Psoas muscle (tissue), 8 donors: ENCODE data around the gene VGLL2. TPM values are rescaled to one million over a fixed set of nuclear protein-coding genes. Genes with fewer than 3 reads are reported as not detected.

Experiments
- ATAC-seq, 4 donors: fragments of 200-7000 bp; cut with Tn5 transposase; one replicate each; pipeline ENCODE4 v1.9.1; 2020; ENCODE audit warnings: moderate library complexity in 3 of 4, mild to moderate bottlenecking in 2 of 4
- DNase-seq, 2 donors: peaks; one replicate each; pipeline ENCODE4 v3.0.0-alpha.2; 2020
- H3K27ac ChIP-seq: fragments of 200-600 bp; one replicate; pipeline ENCODE4 v1.8.0; 2022
- H3K27me3 ChIP-seq, 3 donors: fragments of 200-600 bp in 1 of 3; one replicate each; pipeline versions ENCODE4 v1.6.1 to v1.8.0; 2013 to 2022; ENCODE audit warnings: low read length in 2 of 3, mild to moderate bottlenecking in 2 of 3, moderate library complexity in 1 of 3; ENCODE audit not compliant: insufficient read depth in 3 of 3
- H3K36me3 ChIP-seq, 2 donors: fragments of 200-600 bp in 1 of 2; one replicate each; pipeline versions ENCODE4 v1.6.1 to v1.8.0; 2013 to 2022; ENCODE audit warnings: low read depth in 1 of 2, mild to moderate bottlenecking in 1 of 2, moderate library complexity in 1 of 2; ENCODE audit not compliant: insufficient read depth in 1 of 2
- H3K4me1 ChIP-seq: fragments of 200-600 bp; one replicate; pipeline ENCODE4 v1.8.0; 2022
- H3K4me3 ChIP-seq: fragments of 200-600 bp; one replicate; pipeline ENCODE4 v1.8.0; 2022; ENCODE audit warnings: mild to moderate bottlenecking
- H3K9me3 ChIP-seq: fragments of 200-600 bp; one replicate; pipeline ENCODE4 v1.8.0; 2022
- CTCF ChIP-seq: fragments of 200-600 bp; IDR thresholded peaks from one replicate; pipeline ENCODE4 v1.8.0; 2022; ENCODE audit warnings: antibody characterized with exemption
- WGBS, 3 donors: extraction: QIAGEN DNeasy Blood & Tissue Kit; methylation state at CpG; one replicate each; pipeline versions ENCODE4 v1.1.6 to v1.1.7; 2013; 5-methylcytosine and 5-hydroxymethylcytosine counted together
- intact Hi-C, 2 donors: fragments of 100-400 bp; cut with DNase I; formaldehyde crosslinking; loops; one replicate each; pipeline versions ENCODE4 v1.11.0 to v1.14.2; 2022
- long read RNA-seq, 2 donors: library from polyadenylated mRNA; unstranded; transcript quantifications; one replicate each; pipeline ENCODE4 v2.0.0, GENCODE V29; 2021
- polyA plus RNA-seq, 3 donors: library from polyadenylated mRNA; stranded (reverse); fragments of 200-250 nt; gene quantifications; one replicate each; pipeline ENCODE4 v1.2.3, GENCODE V29; 2013
- total RNA-seq, 4 donors: library from RNA; stranded (reverse); fragmentation: NEBNext Ultra II Directional in 2 of 4; extraction: Animal tissue kit (Norgen Biotek cat#: 25700) in 2 of 4; gene quantifications; one replicate each; pipeline versions ENCODE4 v1.2.1 to v1.2.4, GENCODE V29; 2021 to 2023
- donor health status: healthy with polysubstance abuse.
- donor health status: DM: no; HTN: no; CAD: no; lungs with moderate emphysema.
- donor health status: Bipolar disorder and iron deficiency.
- donor health status: healthy.
- donor health status: DM: yes; HTN: yes; CAD: no.
- donor health status: DM: no; HTN: no; CAD: no.
- donor health status: DM: no; HTN: no; CAD: no.
- donor health status: DM: yes; HTN: yes; CAD: no.

Gene VGLL2
- total RNA-seq (100 to 1,000 TPM in 1 of 4 donors, 10 to 100 TPM in 3; 60.2 to 108 (median 83.4) TPM), polyA plus RNA-seq (10 to 100 TPM; 13.1 to 88.1 (median 27.4) TPM)
- long read RNA-seq, donor 1, transcript VGLL2-201 (4 exons, 2,212 nt): major isoform, 28 of 65 reads
- long read RNA-seq, donor 1, transcript VGLL2-202 (3 exons, 1,709 nt): minor isoform, 8 of 65 reads
- long read RNA-seq, donor 1, partial matches to known transcripts: 25 of 65 reads
- long read RNA-seq, donor 1, other reads (novel, unspliced or antisense): 4 of 65 reads
- long read RNA-seq, donor 2, transcript VGLL2-202 (3 exons, 1,709 nt): minor isoform, 28 of 175 reads
- long read RNA-seq, donor 2, transcript VGLL2-201 (4 exons, 2,212 nt): major isoform, 81 of 175 reads
- long read RNA-seq, donor 2, partial matches to known transcripts: 48 of 175 reads
- long read RNA-seq, donor 2, other reads (novel, unspliced or antisense): 18 of 175 reads

GRCh38 chr6:117265410-117266256 lies at the start of gene VGLL2:
TSS of gene VGLL2 (plus strand) at chr6:117265558. CDS start at chr6:117265764, 206 bp downstream.
- DNase-seq (peak; percentile 79 to 94), ATAC-seq (peak; percentile 85 to 92 (median 88))
- Histone ChIP-seq H3K4me1 (peaks cover 23% of the 10 kb centered on the region), H3K4me3 (peak within 1 kb of the TSS; percentile 90), H3K27me3 (peaks cover 0 to 7% (median 3%) of the 10 kb centered on the region in 3 donors), H3K9me3 (no peaks in the 10 kb centered on the region), H3K27ac (peak within 1 kb of the TSS; percentile 95), H3K36me3 (no peaks in the 10 kb centered on the region)
- 1% methylated on average over 54 to 63 of the region's 63 CpGs for WGBS, 3 donors
- intact Hi-C loops: loop anchor here (2.0 to 5.0 kb wide), 6 partner anchors 37 to 293 kb away; no protein-coding TSS in a partner anchor
- peak; percentile 41 for TF ChIP-seq CTCF

GRCh38 chr6:117222861-117223260 lies 42.5 kb upstream of the VGLL2 start:
- H3K36me3 ChIP-seq: no peaks in the 10 kb centered on the region
- peaks cover 8% of the 10 kb centered on the region for H3K4me1 ChIP-seq
- intact Hi-C loops: no loop called here
- H3K27ac ChIP-seq: no peak overlapping the region
- 92 to 99% (median 93%) methylated on average over 3 of the region's 3 CpGs for WGBS, 3 donors
- ATAC-seq (no peak), DNase-seq (no peak)
- no peak overlapping the region for H3K4me3 ChIP-seq
- H3K27me3 ChIP-seq: no peaks in the 10 kb centered on the region
- H3K9me3 ChIP-seq: no peaks in the 10 kb centered on the region
- TF ChIP-seq CTCF: no peak

- Histone ChIP-seq H3K27me3 (no peaks in the 10 kb centered on the region), H3K4me1 (peaks cover 11% of the 10 kb centered on the region), H3K9me3 (no peaks in the 10 kb centered on the region), H3K27ac (peak overlapping the region; percentile 63), H3K36me3 (no peaks in the 10 kb centered on the region), H3K4me3 (no peak overlapping the region)
- DNase-seq: no peak
- ATAC-seq: no peak
- WGBS, 3 donors: 95 to 100% (median 99%) methylated on average over 1 of the region's 1 CpG
- intact Hi-C loops: no loop called here
- no peak for TF ChIP-seq CTCF
Measured at GRCh38 chr6:117226778-117227177, 38.6 kb upstream of the VGLL2 start.

- TF ChIP-seq CTCF: no peak
- H3K27ac ChIP-seq: peak overlapping the region; percentile 63
- H3K4me3 ChIP-seq: no peak overlapping the region
- no peaks in the 10 kb centered on the region for H3K9me3 ChIP-seq
- no peaks in the 10 kb centered on the region for H3K27me3 ChIP-seq
- 22 to 55% (median 28%) methylated on average over 3 of the region's 3 CpGs for WGBS, 3 donors
- H3K36me3 ChIP-seq: no peaks in the 10 kb centered on the region
- DNase-seq: no peak
- ATAC-seq: peak; percentile 36 to 89 (median 71)
- peaks cover 11% of the 10 kb centered on the region for H3K4me1 ChIP-seq
- intact Hi-C loops: no loop called here
Measured at GRCh38 chr6:117227245-117227962, 38.0 kb upstream of the VGLL2 start.
